Muscle layer of colon (tissue), 2 donors: Measurements from ENCODE around the gene CCDC68.

ENCODE experiments used
- H3K27ac ChIP-seq: one replicate; pipeline ENCODE4 v1.7.0; 2013; ENCODE audit warnings: low read depth, mild to moderate bottlenecking, low read length, moderate library complexity
- H3K27me3 ChIP-seq, 2 donors: one replicate each; pipeline ENCODE4 v1.7.0; 2013; ENCODE audit warnings: low read length in 2 of 2, mild to moderate bottlenecking in 2 of 2; ENCODE audit not compliant: insufficient read depth in 2 of 2, control insufficient read depth in 1 of 2
- H3K36me3 ChIP-seq: one replicate; pipeline ENCODE4 v1.7.0; 2013; ENCODE audit warnings: mild to moderate bottlenecking, low read length; ENCODE audit not compliant: insufficient read depth
- H3K4me1 ChIP-seq: one replicate; pipeline ENCODE4 v1.7.0; 2013; ENCODE audit warnings: mild to moderate bottlenecking, low read length; ENCODE audit not compliant: insufficient read depth
- H3K4me3 ChIP-seq, 2 donors: one replicate each; pipeline ENCODE4 v1.7.0; 2013; ENCODE audit warnings: low read length in 2 of 2, low read depth in 1 of 2, mild to moderate bottlenecking in 1 of 2, moderate library complexity in 1 of 2
- H3K9ac ChIP-seq: one replicate; pipeline ENCODE4 v1.7.0; 2013; ENCODE audit warnings: low read length
- H3K9me3 ChIP-seq: one replicate; pipeline ENCODE4 v1.7.0; 2013; ENCODE audit warnings: mild to moderate bottlenecking, low read length
- donor health status: abdominal sarcoma.
- donor health status: Adenocarcinoma of cecum.

CCDC68 gene

DNA sequence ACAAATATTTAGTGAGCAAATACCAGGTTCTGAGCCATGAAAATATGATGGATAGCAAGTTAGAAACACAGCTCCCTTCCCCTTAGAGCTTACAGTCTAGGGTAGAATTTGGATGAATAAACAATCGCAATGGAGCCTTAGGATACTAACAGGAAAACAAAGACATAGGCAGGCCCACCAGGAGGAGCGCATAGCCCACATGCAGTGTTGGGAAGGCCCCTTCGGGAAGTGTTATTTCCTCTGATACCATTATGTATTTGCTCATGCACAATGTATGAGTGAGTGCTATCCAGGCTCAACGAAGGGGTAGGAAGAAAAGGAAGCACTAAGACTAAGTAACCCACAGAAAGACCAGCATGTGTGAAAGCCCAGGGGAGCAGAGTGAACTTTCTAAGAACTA lies 76.9 kb downstream of the CCDC68 start:
- no peaks in the 10 kb centered on the region for H3K9me3 ChIP-seq
- no peak overlapping the region for H3K9ac ChIP-seq
- H3K36me3 ChIP-seq = no peaks in the 10 kb centered on the region
- no peak overlapping the region for H3K4me3 ChIP-seq
- no peak overlapping the region for H3K27ac ChIP-seq
- no peaks in the 10 kb centered on the region for H3K27me3 ChIP-seq
- H3K4me1 ChIP-seq = no peaks in the 10 kb centered on the region

GRCh38 chr18:54881229-54881768 lies 78.0 kb downstream of the CCDC68 start:
- Histone ChIP-seq H3K36me3 (no peaks in the 10 kb centered on the region), H3K9me3 (no peaks in the 10 kb centered on the region), H3K9ac (no peak overlapping the region), H3K4me3 (no peak overlapping the region), H3K27me3 (no peaks in the 10 kb centered on the region), H3K4me1 (no peaks in the 10 kb centered on the region), H3K27ac (no peak overlapping the region)

DNA sequence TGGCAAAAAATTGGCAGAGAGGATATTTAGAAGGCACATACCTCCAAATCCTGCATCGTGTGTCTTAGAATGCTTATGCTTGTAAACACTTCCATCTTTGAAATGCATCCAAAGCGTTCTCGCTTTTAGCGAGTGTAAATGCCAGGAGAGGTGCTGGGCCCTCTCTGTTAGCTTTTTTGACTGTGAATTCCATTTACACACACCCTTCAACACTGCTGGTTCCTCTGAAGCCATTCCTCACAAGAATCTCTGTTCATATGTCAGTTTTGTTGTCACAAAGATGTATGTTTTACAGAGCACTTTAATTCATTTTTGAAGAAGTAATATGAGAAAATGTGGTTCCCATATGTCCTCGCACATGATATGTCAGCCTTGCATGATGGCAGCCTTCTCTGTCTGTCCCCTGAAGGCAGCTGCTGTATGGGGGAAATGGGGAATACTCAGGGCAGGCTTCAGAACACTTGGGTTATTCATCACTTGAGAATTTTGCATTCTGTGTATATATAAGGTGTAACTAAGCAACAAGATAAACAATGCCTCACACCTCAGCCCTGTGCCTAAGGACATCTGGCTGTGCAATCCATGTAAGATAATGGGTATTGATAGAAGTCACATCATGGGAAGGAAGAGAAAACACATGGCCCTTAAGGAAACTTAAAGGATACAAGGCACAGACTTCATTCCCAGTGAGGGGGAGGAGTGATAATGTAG lies 78.7 kb downstream of the CCDC68 start:
- no peak overlapping the region for H3K4me3 ChIP-seq
- no peaks in the 10 kb centered on the region for H3K4me1 ChIP-seq
- H3K27me3 ChIP-seq = no peaks in the 10 kb centered on the region
- no peaks in the 10 kb centered on the region for H3K9me3 ChIP-seq
- H3K36me3 ChIP-seq = no peaks in the 10 kb centered on the region
- no peak overlapping the region for H3K27ac ChIP-seq
- H3K9ac ChIP-seq = no peak overlapping the region

GRCh38 chr18:54879691-54880090 lies 79.6 kb downstream of the CCDC68 start:
- no peaks in the 10 kb centered on the region for H3K36me3 ChIP-seq
- H3K27ac ChIP-seq = no peak overlapping the region

DNA sequence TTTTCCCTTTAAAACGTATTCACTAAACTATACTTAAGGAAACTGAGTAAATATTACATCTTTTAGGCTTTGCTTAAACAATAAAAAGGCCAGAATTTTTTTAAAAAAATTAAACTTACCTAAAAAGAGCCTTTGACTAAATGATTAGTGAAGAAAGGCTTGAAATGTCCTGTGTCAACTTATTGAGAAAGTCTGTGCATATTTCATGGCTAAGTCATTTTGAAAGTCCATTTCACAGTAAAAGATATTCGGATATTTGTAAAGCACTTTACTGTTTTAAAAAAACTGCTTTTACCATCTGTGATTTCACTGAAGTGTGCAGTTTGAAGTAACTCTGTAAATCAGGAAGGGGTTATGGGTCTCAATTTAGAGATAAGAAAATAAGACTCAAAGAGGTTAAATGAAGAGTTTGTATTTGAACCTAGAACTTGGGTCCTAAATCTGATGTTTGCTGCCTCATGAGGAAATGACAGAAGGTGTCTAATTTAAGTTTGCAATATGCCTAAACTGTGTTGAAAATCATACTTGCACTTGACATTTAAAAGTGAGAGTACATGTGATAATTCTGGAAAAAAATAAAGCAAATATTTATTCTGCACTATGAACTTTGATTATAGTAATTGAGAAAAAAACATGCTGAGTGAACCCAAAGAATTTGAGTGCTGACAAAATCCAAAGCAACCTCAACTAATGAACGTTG lies 80.5 kb downstream of the CCDC68 start:
- Histone ChIP-seq H3K36me3 (no peaks in the 10 kb centered on the region), H3K9ac (no peak overlapping the region), H3K9me3 (no peaks in the 10 kb centered on the region), H3K4me3 (no peak overlapping the region), H3K27me3 (no peaks in the 10 kb centered on the region), H3K4me1 (no peaks in the 10 kb centered on the region), H3K27ac (no peak overlapping the region)

More at GRCh38 chr18:54879691-54880090, 79.6 kb downstream of the CCDC68 start:
- no peaks in the 10 kb centered on the region for H3K27me3 ChIP-seq
- no peaks in the 10 kb centered on the region for H3K9me3 ChIP-seq
- no peak overlapping the region for H3K9ac ChIP-seq
- H3K4me3 ChIP-seq = no peak overlapping the region
- no peaks in the 10 kb centered on the region for H3K4me1 ChIP-seq

- Histone ChIP-seq H3K36me3 (no peaks in the 10 kb centered on the region), H3K27ac (no peak overlapping the region), H3K9ac (no peak overlapping the region), H3K4me3 (no peak overlapping the region), H3K9me3 (no peaks in the 10 kb centered on the region), H3K4me1 (no peaks in the 10 kb centered on the region), H3K27me3 (no peaks in the 10 kb centered on the region)
Measured at GRCh38 chr18:54878159-54878622, 81.1 kb downstream of the CCDC68 start.

- Histone ChIP-seq H3K4me1 (no peaks in the 10 kb centered on the region), H3K9ac (no peak overlapping the region), H3K4me3 (no peak overlapping the region), H3K27ac (no peak overlapping the region), H3K36me3 (no peaks in the 10 kb centered on the region), H3K27me3 (no peaks in the 10 kb centered on the region), H3K9me3 (no peaks in the 10 kb centered on the region)
Measured at GRCh38 chr18:54877076-54877475, 82.2 kb downstream of the CCDC68 start.

- Histone ChIP-seq H3K9me3 (no peaks in the 10 kb centered on the region), H3K27ac (no peak overlapping the region), H3K4me3 (no peak overlapping the region), H3K27me3 (no peaks in the 10 kb centered on the region), H3K36me3 (no peaks in the 10 kb centered on the region), H3K4me1 (no peaks in the 10 kb centered on the region), H3K9ac (no peak overlapping the region)
Measured at GRCh38 chr18:54875063-54875462, 84.2 kb downstream of the CCDC68 start.

- Histone ChIP-seq H3K27ac (no peak overlapping the region), H3K4me3 (no peak overlapping the region)
Measured at GRCh38 chr18:54873884-54874255, 85.4 kb downstream of the CCDC68 start.

DNA sequence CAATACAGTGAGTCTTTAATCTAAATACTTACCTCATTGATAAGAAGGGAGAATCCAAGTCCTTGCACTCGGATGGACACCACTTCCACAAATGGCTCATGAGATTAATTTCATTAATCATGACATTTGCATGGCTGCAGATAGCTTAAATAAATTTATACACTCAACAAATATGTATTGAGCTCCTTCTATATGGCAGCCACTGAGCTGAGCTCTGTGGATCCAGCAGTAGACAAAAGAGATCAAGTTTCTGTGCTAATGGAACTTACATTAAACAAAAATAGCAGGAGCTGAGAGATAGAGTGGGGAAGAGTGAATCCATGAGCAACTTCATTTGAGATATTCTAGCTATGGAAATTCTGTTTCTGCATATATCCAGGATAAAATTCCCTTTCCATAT lies 86.6 kb downstream of the CCDC68 start:
- Histone ChIP-seq H3K4me1 (no peaks in the 10 kb centered on the region), H3K36me3 (no peaks in the 10 kb centered on the region), H3K4me3 (no peak overlapping the region), H3K27me3 (no peaks in the 10 kb centered on the region), H3K27ac (no peak overlapping the region), H3K9ac (no peak overlapping the region), H3K9me3 (no peaks in the 10 kb centered on the region)

More at GRCh38 chr18:54873884-54874255, 85.4 kb downstream of the CCDC68 start:
- Histone ChIP-seq H3K36me3 (no peaks in the 10 kb centered on the region), H3K27me3 (no peaks in the 10 kb centered on the region), H3K4me1 (no peaks in the 10 kb centered on the region), H3K9ac (no peak overlapping the region), H3K9me3 (no peaks in the 10 kb centered on the region)

GRCh38 chr18:54871231-54871630 lies 88.0 kb downstream of the CCDC68 start:
- Histone ChIP-seq H3K9ac (no peak overlapping the region), H3K9me3 (no peaks in the 10 kb centered on the region), H3K27me3 (no peaks in the 10 kb centered on the region), H3K36me3 (no peaks in the 10 kb centered on the region), H3K4me1 (no peaks in the 10 kb centered on the region), H3K4me3 (no peak overlapping the region), H3K27ac (no peak overlapping the region)
